Measurements from ENCODE around the gene GTPBP6. TPM values are rescaled to one million over a fixed set of nuclear protein-coding genes. Genes with fewer than 3 reads are reported as not detected.
A peak's percentile ranks its signal among the peaks of the same experiment; 100 is the strongest.

GTPBP6 gene
- total RNA-seq, 1 experiment from 2014 or later, result 148 TPM

GRCh38 chrX:323721-324628 is 5.4 kb upstream of the GTPBP6 start:
- DNase-seq (ENCODE audit: low spot score), result peak; percentile 81
- in situ Hi-C loops (cut with HindIII; ENCODE audit: low sequenced_read_pairs), result no loop called here

- in situ Hi-C loops (cut with HindIII; ENCODE audit: low sequenced_read_pairs), result no loop called here
- peak; percentile 76 for DNase-seq (ENCODE audit: low spot score)
These were observed 1.7 kb upstream of the GTPBP6 start for GRCh38 chrX:320126-320783.

GRCh38 chrX:319579-320125 is 1.1 kb upstream of the GTPBP6 start:
- DNase-seq (ENCODE audit: low spot score), result no peak
- in situ Hi-C loops (cut with HindIII; ENCODE audit: low sequenced_read_pairs), result no loop called here

DNA sequence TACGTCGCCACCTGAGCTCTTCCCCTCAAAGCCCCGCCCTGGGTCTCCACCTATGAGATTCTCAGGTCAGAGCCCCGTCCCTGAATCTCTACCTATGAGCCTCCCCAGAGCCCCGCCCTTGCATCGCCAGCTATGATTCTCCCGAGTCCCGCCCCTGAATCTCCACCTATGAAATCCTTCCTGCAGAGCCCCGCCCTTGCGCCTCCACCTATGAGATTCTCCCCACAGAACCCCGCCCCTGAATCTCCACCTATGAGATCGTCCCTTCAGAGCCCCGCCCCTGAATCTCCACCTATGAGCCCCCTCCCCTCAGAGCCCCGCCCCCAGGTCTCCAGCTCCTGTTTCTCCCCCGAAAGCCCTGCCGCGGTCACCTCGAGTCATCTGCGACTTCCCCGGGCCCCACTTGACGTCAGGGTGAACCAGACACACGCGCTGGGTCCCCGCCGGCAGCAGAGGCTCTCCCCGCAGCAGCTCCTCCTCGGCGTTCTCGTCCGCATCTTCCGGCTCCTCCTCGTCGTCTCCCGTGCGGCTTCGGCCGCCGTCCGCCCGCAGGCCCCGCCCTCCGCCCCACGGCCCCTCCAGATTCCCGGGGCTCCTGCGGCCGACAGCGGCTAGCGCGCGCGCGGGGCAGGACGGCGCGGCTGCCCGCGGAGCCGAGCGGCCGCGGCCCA is 393 bp downstream of the GTPBP6 start:
- peak; percentile 99 for DNase-seq (ENCODE audit: low spot score)
- in situ Hi-C loops (cut with HindIII; ENCODE audit: low sequenced_read_pairs), result no loop called here

DNA sequence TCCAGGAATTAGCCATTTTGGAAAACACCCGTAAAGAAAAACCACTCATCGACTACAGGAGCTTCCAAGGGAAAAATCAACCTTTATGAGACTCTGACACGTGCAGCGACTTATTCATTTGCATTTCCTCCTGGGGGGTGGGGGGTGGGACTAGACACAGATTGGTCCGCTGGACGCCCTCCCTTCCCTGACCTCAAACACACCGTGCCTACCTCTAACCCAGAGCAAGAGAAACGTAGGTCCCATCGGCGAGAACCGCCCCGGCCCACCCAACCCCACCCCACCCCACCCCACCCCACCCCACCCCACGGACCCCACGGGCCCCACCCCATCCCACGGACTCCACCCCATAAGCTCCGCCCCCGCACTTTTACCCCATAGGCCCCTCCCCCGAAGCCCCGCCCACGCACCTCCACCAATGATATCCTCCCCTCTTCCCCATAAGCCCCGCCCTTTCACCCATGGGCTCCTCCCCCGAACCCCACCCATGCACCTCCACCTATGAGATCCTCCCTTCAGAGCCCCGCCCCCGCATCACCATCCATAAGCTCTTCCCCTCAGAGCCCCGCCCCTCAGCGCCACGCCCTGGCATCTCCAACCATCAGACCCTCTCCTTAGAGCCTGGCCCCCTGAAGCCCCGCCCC is 1.1 kb downstream of the GTPBP6 start:
- in situ Hi-C loops (cut with HindIII; ENCODE audit: low sequenced_read_pairs), result no loop called here
- DNase-seq (ENCODE audit: low spot score), result peak; percentile 7

DNA sequence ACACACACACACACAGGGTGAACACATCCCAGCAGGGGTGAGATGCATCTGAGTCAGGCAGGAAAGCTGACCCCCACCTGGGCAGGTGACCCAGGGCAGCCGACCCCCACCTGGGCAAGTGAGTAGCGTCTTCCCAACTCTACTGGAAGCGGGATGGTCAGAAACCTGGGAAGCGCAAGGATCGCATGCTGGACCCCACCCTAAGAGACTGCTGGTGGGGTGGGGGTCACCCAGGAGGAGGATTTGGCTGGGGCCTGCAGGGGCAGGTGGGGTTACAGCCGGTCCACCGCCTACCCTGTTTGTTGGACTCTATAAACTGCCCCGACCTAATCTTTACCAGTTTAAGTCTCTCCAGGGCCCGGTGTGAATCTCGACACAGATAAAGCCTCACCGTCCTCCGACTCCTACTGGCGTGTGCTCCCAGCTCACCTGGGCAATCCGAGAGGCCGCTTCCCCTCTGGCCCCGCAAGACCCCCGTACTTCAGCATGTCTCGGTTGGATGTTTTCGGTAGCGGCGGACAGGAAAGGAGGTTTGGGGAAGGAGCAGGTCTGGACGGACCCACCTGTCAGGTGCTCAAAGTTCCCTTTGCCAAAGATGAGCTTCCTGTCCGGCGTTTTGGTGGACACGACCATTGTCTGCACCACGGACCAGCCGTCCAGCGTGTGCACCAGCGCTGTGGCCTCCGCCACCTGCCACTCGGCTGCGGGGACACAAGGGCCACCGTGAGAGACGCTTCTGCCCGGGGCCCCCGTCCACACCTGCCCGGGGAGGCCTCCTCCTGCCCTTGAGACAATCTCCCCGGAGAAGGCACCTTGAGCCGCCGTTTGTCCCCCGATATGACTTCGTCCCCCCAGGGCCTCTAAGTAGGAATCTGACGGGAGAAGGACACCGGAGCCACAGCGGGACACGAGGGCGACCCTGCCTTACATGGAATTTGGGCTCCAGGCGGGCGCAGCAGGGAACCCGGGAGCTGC is 2.0 kb downstream of the GTPBP6 start:
- DNase-seq (ENCODE audit: low spot score), result no peak
- in situ Hi-C loops (cut with HindIII; ENCODE audit: low sequenced_read_pairs), result no loop called here

DNA sequence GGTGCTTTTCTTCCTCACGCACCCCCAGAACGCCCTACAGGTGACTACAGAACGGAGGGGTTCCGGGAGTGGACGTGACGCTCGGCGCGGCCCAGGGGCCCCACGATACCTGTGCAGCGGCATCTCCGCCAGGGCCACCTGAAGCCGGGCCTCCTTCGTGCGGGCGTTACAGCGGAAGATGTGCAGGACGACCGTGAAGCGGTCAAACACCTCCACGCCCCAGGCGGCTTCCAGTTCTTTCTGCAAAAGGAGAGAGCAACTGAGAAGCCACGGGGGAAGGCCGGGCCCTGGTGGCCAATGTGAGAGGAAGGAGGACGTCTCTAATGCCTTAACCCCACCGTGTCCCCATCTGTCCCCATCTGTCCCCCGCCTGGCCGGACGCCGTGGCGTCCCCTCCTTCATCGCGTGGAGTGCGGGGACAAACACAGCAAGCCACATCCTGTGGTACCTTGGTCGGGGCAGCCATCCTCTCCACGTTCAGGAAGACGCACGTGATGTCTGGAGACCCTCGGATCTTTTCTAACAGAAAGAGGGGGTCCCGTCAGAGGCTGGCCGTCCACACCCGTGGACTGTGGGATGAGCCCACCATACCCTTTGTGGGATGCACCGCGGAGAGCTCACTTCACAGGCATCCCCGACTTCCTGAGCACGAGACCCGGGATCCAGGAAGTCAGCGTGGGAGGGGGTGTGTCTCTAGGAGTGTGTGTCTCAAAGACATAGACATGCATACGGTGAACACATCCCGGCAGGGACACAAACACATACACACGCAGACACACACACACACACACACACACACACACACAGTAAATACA is 3.6 kb downstream of the GTPBP6 start:
- DNase-seq (ENCODE audit: low spot score), result no peak
- in situ Hi-C loops (cut with HindIII; ENCODE audit: low sequenced_read_pairs), result no loop called here

DNA sequence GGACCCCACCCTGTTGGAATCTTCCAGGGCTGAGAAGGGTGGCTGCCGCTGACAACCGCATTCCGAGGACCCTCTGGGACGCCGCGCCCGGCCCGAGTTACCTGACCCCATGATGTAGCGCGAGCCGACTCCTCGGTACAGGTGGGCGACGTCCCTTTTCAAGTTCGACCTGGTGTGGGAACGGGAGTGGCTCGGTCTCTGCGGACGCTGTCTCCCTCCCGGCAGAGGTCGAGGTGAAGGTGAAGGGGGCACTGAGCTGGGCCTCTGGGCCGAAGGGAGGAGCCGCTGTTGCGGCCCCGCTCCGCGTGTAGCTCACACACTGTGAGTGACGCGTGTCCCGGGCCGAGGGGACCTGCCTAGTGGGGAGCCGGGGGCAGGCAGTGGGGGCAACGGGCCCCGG is 4.5 kb downstream of the GTPBP6 start:
- in situ Hi-C loops (cut with HindIII; ENCODE audit: low sequenced_read_pairs), result no loop called here
- no peak for DNase-seq (ENCODE audit: low spot score)

DNA sequence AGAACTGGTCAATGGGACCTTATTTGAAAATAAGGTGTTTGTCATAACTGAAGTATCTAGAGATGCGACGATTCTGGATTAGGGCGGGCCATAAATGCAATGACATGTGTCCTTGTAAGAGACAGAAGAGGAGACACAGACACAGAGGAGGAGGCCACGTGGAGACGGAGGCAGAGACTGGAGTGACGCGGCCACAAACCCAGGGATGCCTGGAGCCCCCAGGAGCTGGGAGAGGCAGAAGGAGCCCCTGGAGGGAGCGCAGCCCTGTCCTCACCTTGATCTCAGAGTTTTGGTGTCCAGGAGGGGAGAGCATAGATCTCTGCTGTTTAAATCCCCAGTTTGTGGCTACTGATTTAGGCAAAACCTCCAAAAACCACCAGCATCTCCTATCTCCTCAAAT is 5.0 kb downstream of the GTPBP6 start:
- in situ Hi-C loops (cut with HindIII; ENCODE audit: low sequenced_read_pairs), result no loop called here
- DNase-seq (ENCODE audit: low spot score), result no peak

DNA sequence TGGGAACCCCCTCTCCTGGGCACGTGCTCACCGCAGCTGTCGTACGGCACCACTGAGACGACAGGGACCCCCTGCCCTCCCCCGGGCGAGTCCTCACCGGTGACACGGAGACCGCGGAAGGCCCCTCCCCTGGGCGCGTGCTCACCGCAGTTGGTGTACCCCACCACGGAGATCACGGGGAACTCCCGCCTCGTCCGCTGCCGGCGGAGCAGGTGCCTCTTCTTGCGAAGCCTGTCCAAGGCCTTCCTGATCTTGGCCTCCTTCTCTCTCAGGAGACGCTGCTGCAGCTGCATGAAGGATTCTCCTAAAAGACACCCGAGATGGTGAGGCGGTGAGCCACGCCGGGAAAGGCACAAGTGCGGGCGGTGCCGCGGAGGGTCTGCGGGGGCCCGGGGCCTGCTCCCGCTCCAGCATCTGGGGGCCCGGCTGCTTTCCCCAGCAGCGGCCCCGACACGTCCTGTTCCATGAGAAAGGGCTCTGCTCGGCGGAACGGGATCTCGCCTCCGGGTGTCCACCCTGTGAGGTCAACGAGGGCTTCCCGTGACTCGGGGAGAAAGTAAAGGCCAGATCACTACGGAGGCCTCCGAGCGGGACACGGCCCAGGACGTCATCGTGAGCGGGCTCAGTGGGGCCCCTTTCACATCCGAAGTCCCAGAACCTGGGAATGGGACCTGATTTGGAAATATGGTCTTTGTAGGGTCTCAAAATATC is 5.8 kb downstream of the GTPBP6 start:
- no peak for DNase-seq (ENCODE audit: low spot score)
- in situ Hi-C loops (cut with HindIII; ENCODE audit: low sequenced_read_pairs), result no loop called here

- in situ Hi-C loops (cut with HindIII; ENCODE audit: low sequenced_read_pairs), result no loop called here
- DNase-seq (ENCODE audit: low spot score), result no peak
These were observed 7.2 kb downstream of the GTPBP6 start for GRCh38 chrX:311156-312129.

- DNase-seq (ENCODE audit: low spot score), result no peak
- in situ Hi-C loops (cut with HindIII; ENCODE audit: low sequenced_read_pairs), result no loop called here
These were observed 7.9 kb downstream of the GTPBP6 start for GRCh38 chrX:310621-311155.

DNA sequence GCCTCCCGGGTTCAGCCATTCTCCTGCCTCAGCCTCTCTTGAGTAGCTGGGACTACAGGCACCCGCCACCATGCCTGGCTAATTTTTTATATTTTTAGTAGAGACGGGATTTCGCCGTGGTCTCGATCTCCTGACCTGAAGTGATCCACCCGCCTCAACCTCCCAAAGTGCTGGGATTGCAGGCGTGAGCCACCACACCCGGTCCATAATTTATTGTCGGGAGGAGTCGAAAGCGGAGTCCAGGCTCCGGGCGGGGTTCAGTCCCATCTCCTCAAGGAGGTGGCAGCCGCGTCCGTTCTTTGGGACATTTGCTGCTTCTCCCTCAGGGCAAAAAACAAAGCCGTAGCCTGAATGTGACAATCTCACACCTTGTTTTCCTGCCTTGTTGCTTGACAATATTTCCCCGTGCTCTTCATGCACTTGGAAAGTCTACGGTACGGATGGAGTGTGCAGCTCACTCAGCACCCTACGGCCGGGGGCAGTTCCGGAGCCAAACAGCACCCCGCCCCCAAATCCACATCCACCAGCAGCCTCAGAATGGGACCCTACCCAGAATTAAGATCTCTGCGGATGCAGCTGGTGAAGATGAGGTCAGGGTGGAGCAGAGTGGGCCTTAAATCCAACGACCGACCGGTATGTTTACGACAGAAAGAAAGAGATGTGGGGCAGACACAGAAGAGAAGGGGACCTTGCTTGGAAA is 9.6 kb downstream of the GTPBP6 start:
- in situ Hi-C loops (cut with HindIII; ENCODE audit: low sequenced_read_pairs), result no loop called here
- DNase-seq (ENCODE audit: low spot score), result no peak

- in situ Hi-C loops (cut with HindIII; ENCODE audit: low sequenced_read_pairs), result no loop called here
- no peak for DNase-seq (ENCODE audit: low spot score)
These were observed 11.1 kb downstream of the GTPBP6 start for GRCh38 chrX:307261-308111.
